PC-9 (cell line): ENCODE measurements around the gene TATDN3.

ENCODE experiments used
- CTCF ChIP-seq: fragments of 200-600 bp; sonication (generic); conservative IDR thresholded peaks from 2 replicates; pipeline ENCODE4 v1.6.1; 2017; ENCODE audit warnings: mixed run types, antibody characterized with exemption, mild to moderate bottlenecking, moderate library complexity
- EZH2 ChIP-seq: fragments of 200-600 bp; sonication (generic); IDR thresholded peaks from 2 replicates; pipeline ENCODE4 v1.8.0; 2017; ENCODE audit warnings: antibody characterized with exemption, low read depth

GRCh38 chr1:212827171-212827776, 35.6 kb downstream of the TATDN3 start:
- TF ChIP-seq CTCF = no peak
- TF ChIP-seq EZH2 = no peak
